Germinal center (tissue), 1 donor: ENCODE measurements around the gene LRWD1.
"Not testable (repeated sequence)": the region's sequence is repeated elsewhere in the genome, so short reads cannot be mapped to it uniquely, and the experiment has no call there.

Experiments
- DNase-seq: peaks from one replicate; pipeline ENCODE4 v3.0.0; 2012; ENCODE audit warnings: mixed read lengths, low spot score

The LRWD1 gene

DNA sequence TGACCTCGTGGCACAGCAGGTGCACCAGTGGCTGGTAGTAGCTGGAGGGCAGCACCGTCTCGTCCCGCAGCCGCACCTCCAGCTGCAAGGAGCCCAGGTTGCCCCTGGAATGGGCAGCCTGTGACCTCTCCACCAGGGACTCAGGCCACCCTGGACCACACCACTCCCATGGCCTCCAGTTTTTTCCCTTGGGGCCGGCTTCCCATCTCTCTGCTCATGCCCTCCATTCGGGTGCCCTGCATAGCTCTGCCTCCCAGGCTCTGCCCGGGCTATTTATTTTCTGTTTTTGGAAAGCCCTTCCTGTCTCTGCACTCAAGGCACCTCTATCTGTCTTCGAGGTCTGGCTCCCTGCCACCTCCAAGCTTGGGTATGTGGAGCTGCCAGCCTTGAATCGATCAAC, 32.1 kb downstream of the LRWD1 start:
- not testable (repeated sequence) for DNase-seq

DNA sequence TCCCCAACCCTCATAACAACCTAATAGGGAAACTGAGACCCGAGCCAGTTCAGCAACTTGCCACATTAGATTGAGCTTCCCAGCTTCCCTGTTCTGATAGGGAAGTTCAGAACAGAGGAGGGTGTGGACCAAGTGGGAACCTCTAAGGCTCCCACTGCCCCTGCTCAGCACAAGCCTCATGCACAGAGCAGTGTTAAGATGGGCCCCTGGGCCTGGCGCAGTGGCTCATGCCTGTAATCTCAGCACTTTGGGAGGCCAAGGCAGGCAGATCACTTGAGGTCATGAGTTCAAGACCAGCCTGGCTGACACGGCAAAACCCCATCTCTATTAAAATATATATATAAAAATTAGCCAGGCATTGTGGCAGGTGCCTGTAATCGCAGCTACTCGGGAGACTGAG, 32.5 kb downstream of the LRWD1 start:
- not testable (repeated sequence) for DNase-seq

DNA sequence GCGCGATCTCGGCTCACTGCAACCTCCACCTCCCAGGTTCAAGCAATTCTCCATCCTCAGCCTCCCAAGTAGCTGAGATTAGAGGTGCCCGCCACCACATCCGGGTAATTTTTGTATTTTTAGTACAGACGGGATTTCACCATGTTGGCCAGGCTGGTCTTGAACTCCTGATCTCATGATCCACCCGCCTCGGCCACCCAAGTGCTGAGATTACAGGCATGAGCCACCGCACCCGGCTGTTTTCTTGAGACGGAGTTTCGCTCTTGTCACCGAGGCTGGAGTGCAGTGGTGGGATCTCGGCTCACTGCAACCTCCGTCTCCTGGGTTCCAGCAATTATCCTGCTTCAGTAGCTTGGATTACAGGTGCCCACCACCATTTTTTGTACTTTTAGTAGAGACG, 33.5 kb downstream of the LRWD1 start:
- not testable (repeated sequence) for DNase-seq

DNA sequence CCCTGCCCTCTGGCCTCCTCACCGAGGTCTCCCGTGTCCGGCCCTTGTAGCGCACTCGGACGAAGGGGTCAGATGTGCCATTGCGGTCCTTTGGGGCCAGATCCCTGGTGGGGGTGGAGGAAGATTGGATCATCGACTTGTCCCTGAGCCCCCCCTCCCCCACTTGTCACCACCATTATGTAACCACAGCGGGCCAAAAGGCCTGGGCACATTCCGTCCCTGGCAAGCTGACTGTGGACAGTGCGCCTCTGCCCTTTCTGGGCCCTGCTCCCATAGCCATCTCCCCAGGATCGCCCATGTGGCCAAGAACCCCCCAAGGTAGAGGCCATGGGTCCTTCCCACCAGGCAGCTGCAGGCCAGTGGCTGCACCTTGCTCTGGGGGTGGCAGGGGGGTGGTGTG, 38.4 kb downstream of the LRWD1 start:
- DNase-seq, result not testable (repeated sequence)

DNA sequence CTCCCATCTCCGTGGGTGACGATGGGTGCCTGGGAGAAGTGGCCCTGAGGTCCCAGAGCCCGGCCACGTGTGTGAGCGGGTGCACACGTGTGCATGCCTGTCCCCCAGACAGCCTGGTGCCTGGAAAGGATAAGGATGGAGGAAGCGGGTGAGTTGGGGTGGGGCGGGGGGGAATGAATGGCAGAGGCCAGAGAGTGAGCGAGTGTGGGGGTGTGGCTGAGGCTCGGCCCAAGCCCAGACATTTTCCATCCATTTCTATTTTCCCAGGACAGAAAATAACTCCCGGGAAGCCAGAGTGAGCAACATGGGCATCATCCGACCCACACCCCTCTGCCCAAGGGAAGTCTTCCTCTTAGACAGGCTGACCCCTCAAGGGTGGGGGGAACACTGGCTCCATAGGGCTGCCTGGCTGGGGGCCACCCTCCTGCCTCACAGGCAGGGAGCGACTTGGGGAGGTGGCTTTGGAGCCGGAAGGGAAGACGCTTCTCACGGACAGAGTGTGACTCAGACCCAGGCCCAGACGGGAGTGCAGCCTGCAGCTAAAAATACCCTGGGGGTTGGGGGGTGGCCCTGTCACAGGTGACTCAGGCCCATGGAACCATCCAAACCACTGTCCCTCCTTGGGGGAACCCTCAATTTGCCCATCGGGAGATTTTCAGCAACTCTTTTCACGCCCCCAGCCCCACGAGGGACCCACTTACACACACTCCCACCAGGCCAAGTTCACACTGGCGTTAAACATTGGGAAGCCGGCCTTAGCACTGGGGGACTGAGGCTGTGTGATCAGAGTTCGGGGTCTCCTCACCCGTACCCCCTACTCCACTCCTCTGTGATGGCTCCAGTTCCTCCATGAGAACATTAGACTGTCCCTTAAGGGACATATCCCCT, 40.8 kb downstream of the LRWD1 start:
- not testable (repeated sequence) for DNase-seq

DNA sequence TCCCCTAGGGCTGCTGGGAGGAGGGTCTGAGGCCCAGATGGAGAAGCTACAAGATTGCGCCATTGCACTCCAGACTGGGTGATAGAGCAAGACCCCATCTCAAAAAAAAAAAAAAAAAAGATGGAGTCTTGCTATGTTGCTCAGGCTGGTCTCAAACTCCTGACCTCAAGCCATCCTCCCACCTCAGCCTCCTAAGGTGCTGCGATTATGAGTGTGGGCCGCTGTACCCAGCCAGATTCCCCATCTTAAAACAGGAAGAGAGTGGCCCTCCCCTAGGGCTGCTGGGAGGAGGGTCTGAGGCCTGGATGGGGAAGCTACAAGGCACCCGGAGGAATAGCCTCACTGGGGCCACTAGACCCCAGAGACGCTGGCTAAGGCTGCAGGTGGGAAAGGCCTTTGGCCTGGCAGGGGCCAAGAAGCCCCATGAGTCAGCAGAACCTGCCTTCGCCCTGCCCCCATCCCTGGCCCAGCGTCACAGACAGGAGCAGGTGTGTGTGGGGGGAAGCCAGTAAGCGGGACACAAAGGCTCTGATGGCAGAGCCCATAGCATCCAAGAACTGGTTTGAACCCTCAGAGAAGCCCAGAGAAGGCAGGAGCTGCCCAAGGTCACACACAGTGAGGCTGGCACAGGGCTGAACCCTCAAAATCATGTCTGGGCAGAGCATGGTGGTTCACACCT, 42.8 kb downstream of the LRWD1 start:
- DNase-seq, result not testable (repeated sequence)

DNA sequence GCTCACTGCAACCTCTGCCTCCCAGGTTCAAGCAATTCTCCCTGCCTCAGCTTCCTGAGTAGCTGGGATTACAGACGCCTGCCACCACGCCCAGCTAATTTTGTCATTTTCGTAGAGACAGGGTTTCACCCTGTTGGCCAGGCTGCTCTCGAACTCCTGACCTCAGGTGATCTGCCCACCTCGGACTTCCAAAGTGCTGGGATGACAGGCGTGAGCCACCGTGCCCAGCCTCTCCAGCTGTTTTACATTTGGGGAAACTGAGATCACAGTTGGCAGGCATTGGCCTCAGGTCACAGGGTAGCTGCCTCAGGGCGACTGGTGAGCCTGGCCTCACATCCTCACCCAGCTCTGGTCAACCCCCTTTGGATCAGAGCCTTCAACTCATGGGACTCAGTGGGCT, 45.8 kb downstream of the LRWD1 start:
- not testable (repeated sequence) for DNase-seq

DNA sequence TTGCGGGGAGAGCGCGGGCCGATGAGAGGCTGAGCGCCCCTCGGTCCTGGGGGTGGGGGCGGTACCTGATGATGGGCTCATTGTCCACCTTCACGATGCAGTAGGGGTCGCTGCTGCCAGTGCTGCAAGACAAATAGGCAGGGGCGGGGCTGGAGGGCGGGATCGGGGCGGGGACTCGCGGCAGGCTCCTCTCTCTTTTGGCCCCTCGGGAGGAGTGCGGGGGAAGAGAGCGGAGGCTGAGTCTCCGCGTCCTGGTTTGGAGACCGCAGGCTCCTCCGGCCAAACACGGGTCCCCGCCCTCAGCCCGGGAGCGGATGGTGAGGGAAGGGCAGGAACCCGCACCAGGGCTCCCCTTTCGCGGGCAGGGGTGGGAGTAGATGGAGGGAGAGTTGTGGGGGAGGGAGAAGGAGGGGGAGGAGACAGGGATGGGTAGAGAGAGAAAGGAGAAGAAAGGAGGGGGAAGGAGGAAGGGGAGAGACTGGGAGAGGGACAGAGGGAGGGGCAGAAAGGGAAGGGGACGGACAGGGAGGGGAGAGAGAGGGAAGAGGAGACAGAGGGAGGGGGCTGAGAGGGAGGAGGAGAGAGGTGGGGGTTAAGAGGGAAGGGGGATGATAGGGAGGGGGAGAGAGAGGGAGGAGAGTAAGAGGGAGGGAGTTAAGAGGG, 47.2 kb downstream of the LRWD1 start:
- DNase-seq, result not testable (repeated sequence)

DNA sequence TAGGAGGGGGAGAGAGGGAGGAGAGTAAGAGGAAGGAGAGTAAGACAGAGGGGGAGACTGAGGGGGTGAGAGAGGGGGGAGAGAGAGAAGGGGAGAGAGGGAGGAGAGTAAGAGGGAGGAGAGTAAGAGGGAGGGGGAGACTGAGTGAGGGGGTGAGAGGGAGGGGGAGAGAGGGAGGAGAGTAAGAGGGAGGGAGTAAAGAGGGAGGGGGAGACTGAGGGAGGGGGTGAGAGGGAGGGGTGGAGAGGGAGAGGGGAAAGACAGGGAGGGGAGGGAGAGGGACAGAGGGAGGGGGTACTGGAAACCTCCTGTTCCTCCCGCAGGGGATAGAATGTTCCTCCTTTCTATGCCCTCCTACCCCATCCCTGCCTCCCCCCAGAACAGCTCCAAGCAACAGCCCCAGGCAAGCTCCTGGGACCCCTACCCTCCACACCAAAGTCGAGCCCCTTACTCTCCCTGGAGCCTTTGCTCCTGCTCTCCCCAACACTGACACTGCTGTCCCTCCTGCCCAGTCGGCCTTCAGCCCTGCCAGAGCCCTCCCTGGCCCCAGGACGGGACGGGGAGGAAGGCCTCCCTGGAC, 47.9 kb downstream of the LRWD1 start:
- DNase-seq, result not testable (repeated sequence)

DNA sequence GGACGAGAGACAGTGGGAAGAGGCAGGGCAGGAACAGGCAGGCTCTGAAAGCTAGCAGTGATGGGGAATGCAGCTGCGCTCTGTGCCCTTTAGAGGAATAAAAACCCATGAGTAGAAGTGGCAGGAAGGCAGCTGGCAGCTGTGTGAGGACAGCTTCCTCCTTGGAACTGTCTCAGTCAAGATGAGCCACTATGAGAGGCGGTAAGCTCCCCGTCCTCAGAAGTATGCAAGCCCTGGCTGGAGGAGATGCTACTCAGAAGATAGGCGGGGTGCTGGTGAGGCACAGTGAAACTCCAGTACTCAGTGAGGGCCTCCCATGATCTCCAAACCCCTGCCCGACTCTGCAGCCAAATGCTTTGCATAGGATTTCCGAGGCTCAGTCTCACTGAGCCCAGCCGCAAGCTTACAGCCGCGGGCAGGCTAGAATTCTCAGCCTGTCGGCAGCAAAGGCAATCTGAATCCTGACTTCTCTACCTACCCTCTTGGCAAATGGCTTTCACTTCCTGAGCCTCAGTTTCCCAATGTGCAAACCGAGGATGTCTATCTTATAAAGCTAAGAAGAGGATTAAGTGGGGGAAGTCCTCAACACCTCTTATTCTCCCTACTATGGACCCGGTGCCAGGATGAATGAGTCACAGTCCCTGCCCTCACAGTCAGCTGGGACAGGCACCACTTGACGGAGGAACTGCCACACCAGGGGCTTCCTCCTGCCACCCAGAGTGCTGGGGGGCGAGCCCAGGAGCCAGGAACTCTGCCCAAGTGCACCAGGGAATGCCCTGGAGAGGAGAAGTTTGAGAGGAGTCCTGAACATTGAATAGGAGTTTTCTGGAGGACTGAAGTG, 50.3 kb downstream of the LRWD1 start:
- DNase-seq, result not testable (repeated sequence)

DNA sequence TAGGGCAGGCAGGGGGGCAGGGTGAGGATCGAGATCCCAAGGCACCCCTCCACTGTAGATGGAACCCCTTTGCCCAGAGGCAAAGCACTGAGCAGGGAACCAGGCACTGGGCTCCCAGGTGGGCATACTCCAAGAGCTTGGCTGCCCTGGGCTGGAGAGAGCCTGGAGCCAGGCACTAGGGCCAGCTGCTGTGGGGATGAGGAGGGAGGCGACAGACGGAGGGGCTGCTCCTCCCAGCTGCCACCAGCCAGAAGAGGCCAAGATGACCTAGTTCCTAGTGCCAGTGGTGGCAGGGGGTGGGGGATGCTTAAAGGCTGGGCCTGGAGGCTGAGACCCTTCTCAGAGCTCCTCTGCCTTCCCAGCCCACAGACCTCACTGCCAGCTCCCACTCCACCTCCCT, 51.1 kb downstream of the LRWD1 start:
- not testable (repeated sequence) for DNase-seq

DNA sequence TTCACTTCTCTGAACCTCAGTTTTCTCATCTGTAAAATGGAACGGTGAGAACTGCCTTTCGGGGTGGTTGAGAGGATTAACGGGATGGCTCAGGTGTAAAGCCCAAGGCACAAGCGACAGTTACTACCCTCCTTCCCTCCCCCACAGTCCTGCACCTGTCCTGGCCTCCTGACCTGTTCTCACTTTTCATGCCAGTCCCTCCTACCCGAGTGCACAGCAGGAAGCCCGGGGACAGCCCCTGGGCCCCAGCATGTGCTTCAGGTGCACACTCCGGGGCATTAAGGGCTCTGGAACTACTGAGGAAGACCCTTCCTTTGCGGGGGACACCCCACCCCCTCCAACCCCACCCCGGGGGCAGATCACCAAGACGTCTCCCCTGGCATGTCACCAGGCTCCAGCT, 52.2 kb downstream of the LRWD1 start:
- DNase-seq, result not testable (repeated sequence)

DNA sequence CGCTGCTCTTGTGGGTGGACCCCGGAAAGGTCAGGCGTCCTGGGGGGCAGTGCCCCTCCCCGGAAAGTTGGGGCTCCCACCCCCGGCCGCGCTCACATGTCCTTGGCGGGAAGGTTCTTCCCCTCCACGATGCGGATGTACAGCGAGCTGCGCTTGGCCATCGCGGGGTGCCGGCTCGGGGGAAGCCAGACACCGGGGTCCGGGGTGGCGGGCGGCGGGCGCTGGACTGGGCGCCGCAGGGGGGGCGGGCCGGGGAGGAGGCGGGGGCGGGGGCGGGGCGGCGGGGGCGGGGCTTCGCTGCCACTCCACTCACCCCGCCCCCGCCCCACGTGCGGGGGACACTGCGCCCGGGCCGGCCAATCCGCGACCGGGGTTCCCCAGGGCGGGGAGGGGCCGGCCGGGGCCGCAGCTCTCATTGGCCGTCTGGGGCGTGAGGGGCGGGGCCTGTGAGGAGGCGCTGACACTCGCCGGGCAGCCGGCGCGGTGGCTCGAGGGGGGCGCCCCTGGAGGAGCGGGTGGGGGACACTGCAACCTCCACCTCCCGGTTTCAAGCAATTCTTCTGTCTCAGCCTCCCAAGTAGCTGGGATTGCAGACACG, 52.9 kb downstream of the LRWD1 start, which contains the start of gene RASA4B:
TSS of gene RASA4B (minus strand) at position 228 of the 598 bp plus-strand sequence. CDS start at position 161, 67 bp downstream.
- not testable (repeated sequence) for DNase-seq

DNA sequence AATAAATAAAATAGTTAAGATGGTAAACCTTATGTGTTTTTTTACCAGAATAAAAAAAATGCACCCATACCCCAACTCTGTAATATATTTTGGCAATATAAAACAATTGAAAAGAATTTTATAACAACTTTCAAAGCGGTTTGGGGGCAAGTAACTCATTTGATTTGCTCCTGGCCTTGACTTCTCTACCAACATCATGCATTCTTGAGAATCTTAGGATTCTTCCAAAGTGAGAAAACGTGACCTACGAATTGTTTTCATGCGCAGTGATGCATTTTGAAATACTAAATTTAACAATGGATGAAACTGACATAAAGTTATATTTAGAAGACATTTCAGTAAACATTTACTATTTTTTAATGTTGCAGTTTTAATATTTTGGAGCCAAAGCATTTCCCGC, 56.0 kb downstream of the LRWD1 start:
- DNase-seq, result not testable (repeated sequence)
